HepG2 (cell line): Measurements from ENCODE around the gene SERPINA3. TPM values are rescaled to one million over a fixed set of nuclear protein-coding genes. Genes with fewer than 3 reads are reported as not detected.

Source experiments
- ATAD3A ChIP-seq: sonication (generic); formaldehyde crosslinking; IDR thresholded peaks from 2 replicates; pipeline ENCODE4 v1.4.0; 2020; ENCODE audit warnings: missing genetic modification reagents
- ATF4 ChIP-seq, 2 experiments: fragments of 450-650 bp in 1 of 2; sonication (generic) in 1 of 2; formaldehyde crosslinking; IDR thresholded peaks; 2 replicates each; pipeline versions ENCODE4 v1.5.0 to v1.8.0; 2020 to 2022; ENCODE audit warnings: mild to moderate bottlenecking in 1 of 2, missing genetic modification reagents in 1 of 2
- GZF1 ChIP-seq: sonication (generic); formaldehyde crosslinking; IDR thresholded peaks from 2 replicates; pipeline ENCODE4 v1.5.1; 2020; ENCODE audit warnings: mild to moderate bottlenecking, missing genetic modification reagents
- RFXAP ChIP-seq: sonication (generic); formaldehyde crosslinking; IDR thresholded peaks from 2 replicates; pipeline ENCODE4 v1.4.0; 2020; ENCODE audit warnings: missing genetic modification reagents, borderline replicate concordance
- RNF219 ChIP-seq: sonication (generic); formaldehyde crosslinking; IDR thresholded peaks from 2 replicates; pipeline ENCODE4 v1.5.0; 2020; ENCODE audit warnings: mild to moderate bottlenecking, missing genetic modification reagents
- ZBTB25 ChIP-seq: IDR thresholded peaks from 2 replicates; pipeline ENCODE4 v1.6.1; 2018; ENCODE audit warnings: missing genetic modification reagents
- ZNF343 ChIP-seq: sonication (generic); formaldehyde crosslinking; IDR thresholded peaks from 2 replicates; pipeline ENCODE4 v1.4.0; 2020; ENCODE audit warnings: mild to moderate bottlenecking, missing genetic modification reagents
- ZNF503 ChIP-seq: sonication (generic); formaldehyde crosslinking; IDR thresholded peaks from 2 replicates; pipeline ENCODE4 v1.4.0; 2020; ENCODE audit warnings: missing genetic modification reagents
- ZNF569 ChIP-seq: sonication (generic); formaldehyde crosslinking; IDR thresholded peaks from 2 replicates; pipeline ENCODE4 v1.5.0; 2020; ENCODE audit warnings: mild to moderate bottlenecking, missing genetic modification reagents, moderate library complexity, borderline replicate concordance
- polyA plus RNA-seq, 8 experiments: library from polyadenylated mRNA; depleted of rRNA in 3 of 8; stranded (reverse) in 7 of 8; unstranded in 1 of 8; fragments of >200 nt; fragmentation: Illumina TruSeq in 4 of 8; extraction: Trizol in 4 of 8; gene quantifications; 2 replicates each; pipeline versions ENCODE4 v1.2.1 to v1.2.3, GENCODE V29; 2011 to 2016; ENCODE audit warnings: low read depth in 4 of 8, missing spikeins in 1 of 8, mixed read lengths in 1 of 8; ENCODE audit not compliant: insufficient read depth in 1 of 8
- total RNA-seq, 5 experiments: library from RNA; depleted of rRNA; stranded (reverse); fragments of >200 nt; fragmentation: Illumina TruSeq; extraction: Trizol; gene quantifications; 2 replicates each; pipeline ENCODE4 v1.2.3, GENCODE V29; 2016; ENCODE audit warnings: low read depth in 1 of 5

Gene SERPINA3
- total and polyA plus RNA-seq, 2 of the 13 experiments (the other 11 are each of a cell fraction or from before 2014, with no cell fraction given) = 825 to 2,200 TPM

- TF ChIP-seq ZBTB25 (CRISPR knock-in tag) (0 out of 2 replicates have a peak, but pooled peaks have one; percentile 28), ATAD3A (CRISPR knock-in tag) (no peak), GZF1 (CRISPR knock-in tag) (no peak), ZNF569 (CRISPR knock-in tag) (no peak), ZNF343 (CRISPR knock-in tag) (no peak), ZNF503 (no peak), ATF4 (CRISPR knock-in tag; IDR thresholded peaks at IDR 0.05) (no peak), RFXAP (CRISPR knock-in tag) (no peak), RNF219 (no peak)
Measured at GRCh38 chr14:94638961-94639817, 27.0 kb downstream of the SERPINA3 start (continued).
